Stimulated activated CD8-positive, alpha-beta memory T cell treated with anti-CD3 and anti-CD28 coated beads, Interleukin-4, amount 100 ng/mL, for 1 hour (primary cell): ENCODE results near the gene USF3.

Experiments
- DNase-seq, 2 donors: peaks; one replicate each; pipeline ENCODE4 v3.0.0-alpha.2; 2020; ENCODE audit warnings: low read depth in 2 of 2, low spot score in 1 of 2

USF3 gene

GRCh38 chr3:113614402-113614801 is 82.0 kb downstream of the USF3 start:
- DNase-seq = no peak

GRCh38 chr3:113607219-113607596 is 89.2 kb downstream of the USF3 start:
- no peak for DNase-seq

- peak in 1 of 2 donors; percentile 0 for DNase-seq
Measured at GRCh38 chr3:113606539-113607218, 89.8 kb downstream of the USF3 start.

- no peak for DNase-seq
Measured at GRCh38 chr3:113602836-113603235, 93.6 kb downstream of the USF3 start.

GRCh38 chr3:113602256-113602655 is 94.2 kb downstream of the USF3 start:
- no peak for DNase-seq

GRCh38 chr3:113601240-113601639 is 95.2 kb downstream of the USF3 start:
- no peak for DNase-seq

- no peak for DNase-seq
Measured at GRCh38 chr3:113600418-113601182, 95.8 kb downstream of the USF3 start.
